ENCODE results near the gene PPARD. TPM values are rescaled to one million over a fixed set of nuclear protein-coding genes. Genes with fewer than 3 reads are reported as not detected.
A peak's percentile ranks its signal among the peaks of the same experiment; 100 is the strongest.

Gene PPARD
- total and polyA plus RNA-seq, 11 donors = 10.0 to 23.8 (median 13.8) TPM

GRCh38 chr6:35397806-35398418, 55.6 kb downstream of the PPARD start:
- no peak for DNase-seq
- no peaks in the 10 kb centered on the region for H3K36me3 ChIP-seq
- no peak overlapping the region for H3K27ac ChIP-seq
- 91 to 97% (median 96%) methylated on average over 5 of the region's 5 CpGs for WGBS, 4 donors
- no peak overlapping the region for H3K4me3 ChIP-seq
- ATAC-seq = no peak
- H3K9me3 ChIP-seq = no peaks in the 10 kb centered on the region
- H3K27me3 ChIP-seq = no peaks in the 10 kb centered on the region
- TF ChIP-seq, protein P1, sequence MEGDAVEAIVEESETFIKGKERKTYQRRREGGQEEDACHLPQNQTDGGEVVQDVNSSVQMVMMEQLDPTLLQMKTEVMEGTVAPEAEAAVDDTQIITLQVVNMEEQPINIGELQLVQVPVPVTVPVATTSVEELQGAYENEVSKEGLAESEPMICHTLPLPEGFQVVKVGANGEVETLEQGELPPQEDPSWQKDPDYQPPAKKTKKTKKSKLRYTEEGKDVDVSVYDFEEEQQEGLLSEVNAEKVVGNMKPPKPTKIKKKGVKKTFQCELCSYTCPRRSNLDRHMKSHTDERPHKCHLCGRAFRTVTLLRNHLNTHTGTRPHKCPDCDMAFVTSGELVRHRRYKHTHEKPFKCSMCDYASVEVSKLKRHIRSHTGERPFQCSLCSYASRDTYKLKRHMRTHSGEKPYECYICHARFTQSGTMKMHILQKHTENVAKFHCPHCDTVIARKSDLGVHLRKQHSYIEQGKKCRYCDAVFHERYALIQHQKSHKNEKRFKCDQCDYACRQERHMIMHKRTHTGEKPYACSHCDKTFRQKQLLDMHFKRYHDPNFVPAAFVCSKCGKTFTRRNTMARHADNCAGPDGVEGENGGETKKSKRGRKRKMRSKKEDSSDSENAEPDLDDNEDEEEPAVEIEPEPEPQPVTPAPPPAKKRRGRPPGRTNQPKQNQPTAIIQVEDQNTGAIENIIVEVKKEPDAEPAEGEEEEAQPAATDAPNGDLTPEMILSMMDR (IDR thresholded peaks at IDR 0.05) = no peak
- no peak for TF ChIP-seq POLR2A (IDR thresholded peaks at IDR 0.05)
- intact Hi-C loops (cut with DNase I) = no loop called here
- peaks cover 0 to 29% (median 10%) of the 10 kb centered on the region in 12 donors for H3K4me1 ChIP-seq

GRCh38 chr6:35398526-35398925, 56.2 kb downstream of the PPARD start:
- Histone ChIP-seq H3K36me3 (no peaks in the 10 kb centered on the region), H3K4me3 (no peak overlapping the region), H3K27ac (no peak overlapping the region), H3K4me1 (peaks cover 0 to 24% (median 6%) of the 10 kb centered on the region in 12 donors), H3K27me3 (no peaks in the 10 kb centered on the region), H3K9me3 (no peaks in the 10 kb centered on the region)
- intact Hi-C loops (cut with DNase I) = no loop called here
- 77 to 87% (median 81%) methylated on average over 8 of the region's 8 CpGs for WGBS, 4 donors
- TF ChIP-seq, protein P1 (IDR thresholded peaks at IDR 0.05) = no peak
- TF ChIP-seq POLR2A (IDR thresholded peaks at IDR 0.05) = no peak
- ATAC-seq = no peak
- DNase-seq = no peak

GRCh38 chr6:35400111-35400510, 57.8 kb downstream of the PPARD start:
- no peak for DNase-seq
- no peak overlapping the region for H3K4me3 ChIP-seq
- peaks cover 0 to 22% (median 5%) of the 10 kb centered on the region in 12 donors for H3K4me1 ChIP-seq
- no peak overlapping the region for H3K27ac ChIP-seq
- H3K36me3 ChIP-seq = no peaks in the 10 kb centered on the region
- intact Hi-C loops (cut with DNase I) = no loop called here
- TF ChIP-seq, protein P1 (IDR thresholded peaks at IDR 0.05) = no peak
- no peak for TF ChIP-seq POLR2A (IDR thresholded peaks at IDR 0.05)
- 89 to 96% (median 94%) methylated on average over 5 of the region's 5 CpGs for WGBS, 4 donors
- ATAC-seq = no peak
- no peaks in the 10 kb centered on the region for H3K27me3 ChIP-seq
- H3K9me3 ChIP-seq = no peaks in the 10 kb centered on the region

GRCh38 chr6:35400901-35401311, 58.5 kb downstream of the PPARD start:
- DNase-seq (no peak), ATAC-seq (peak in 1 of 4 donors; percentile 9)
- no peaks in the 10 kb centered on the region for H3K36me3 ChIP-seq
- TF ChIP-seq, protein P1 (IDR thresholded peaks at IDR 0.05) = no peak
- no peak for TF ChIP-seq POLR2A (IDR thresholded peaks at IDR 0.05)
- H3K4me1 ChIP-seq = peaks cover 0 to 22% (median 5%) of the 10 kb centered on the region in 12 donors
- no peaks in the 10 kb centered on the region for H3K27me3 ChIP-seq
- intact Hi-C loops (cut with DNase I) = no loop called here
- no peak overlapping the region for H3K27ac ChIP-seq
- no peak overlapping the region for H3K4me3 ChIP-seq
- no peaks in the 10 kb centered on the region for H3K9me3 ChIP-seq
- 62 to 78% (median 64%) methylated on average over 5 of the region's 5 CpGs for WGBS, 4 donors
